Measurements from ENCODE around the gene PDE4D. TPM values are rescaled to one million over a fixed set of nuclear protein-coding genes. Genes with fewer than 3 reads are reported as not detected.

PDE4D gene
- total RNA-seq, 1 experiment from 2014 or later, result 2.1 TPM

GRCh38 chr5:59544573-59544972 lies 349.0 kb downstream of the PDE4D start:
- no CpG with 5 or more reads among the region's 2 CpGs for WGBS (ENCODE audit: extremely low coverage, insufficient read length, low lambda C conversion rate)
- H2AFZ ChIP-seq (ENCODE audit: low read length), result no peak overlapping the region
- no peak overlapping the region for H3K18ac ChIP-seq (ENCODE audit: insufficient read length, low read depth, low read length)
- no peak overlapping the region for H2BK15ac ChIP-seq (ENCODE audit: low read depth, low read length)
- H3K9me3 Mint-ChIP-seq, result no peaks in the 10 kb centered on the region
- H3K4me2 ChIP-seq (ENCODE audit: insufficient read depth, insufficient read length, low read length), result no peak overlapping the region
- no peak overlapping the region for H3K4me3 Mint-ChIP-seq
- no peaks in the 10 kb centered on the region for H3K27me3 Mint-ChIP-seq (ENCODE audit: low read depth)
- no peaks in the 10 kb centered on the region for H3K79me1 ChIP-seq (ENCODE audit: insufficient read depth, low read depth, low read length, poor library complexity, severe bottlenecking)
- TF ChIP-seq CTCF (conservative IDR thresholded peaks at IDR 0.05), result no peak
- H3K23ac ChIP-seq (ENCODE audit: insufficient read length, low read depth, low read length), result no peak overlapping the region
- no peaks in the 10 kb centered on the region for H3K9me3 ChIP-seq (ENCODE audit: control insufficient read depth, low read depth, low read length)
- no peak overlapping the region for H2BK12ac ChIP-seq (ENCODE audit: insufficient read length, low read depth, low read length)
- H2BK120ac ChIP-seq (ENCODE audit: low read depth, low read length, poor library complexity, severe bottlenecking), result no peak overlapping the region
- H3K23me2 ChIP-seq (ENCODE audit: insufficient read length, low read depth, low read length, poor library complexity, severe bottlenecking), result no peaks in the 10 kb centered on the region
- no peak overlapping the region for H3K56ac ChIP-seq (ENCODE audit: insufficient read length, low read depth, low read length)
- no peaks in the 10 kb centered on the region for H4K20me1 ChIP-seq (ENCODE audit: control insufficient read depth, insufficient read depth, insufficient read length)
- no peak overlapping the region for H3K14ac ChIP-seq (ENCODE audit: insufficient read depth, low read length)
- no peak overlapping the region for H3K9ac ChIP-seq (ENCODE audit: extremely low read depth, insufficient read length, low read length)
- H2AK5ac ChIP-seq (ENCODE audit: insufficient read length, low read length), result no peak overlapping the region
- no peak overlapping the region for H3K27ac Mint-ChIP-seq
- H3K36me3 Mint-ChIP-seq (ENCODE audit: insufficient read depth in 1 of 3, low read depth in 3 of 3), result no peaks in the 10 kb centered on the region
- no peak overlapping the region for H4K91ac ChIP-seq (ENCODE audit: insufficient read length, low read depth, low read length)
- H3T11ph ChIP-seq (ENCODE audit: low read length), result no peak overlapping the region
- no peak overlapping the region for H3K27ac ChIP-seq (ENCODE audit: insufficient read length, low read depth, low read length)
- no peak overlapping the region for H2BK5ac ChIP-seq (ENCODE audit: insufficient read length, low read length)
- no peak for DNase-seq
- no peak overlapping the region for H4K5ac ChIP-seq (ENCODE audit: insufficient read length, low read depth, low read length)
- peaks cover 11 to 20% of the 10 kb centered on the region in 2 experiments for H3K4me1 Mint-ChIP-seq
- no peak overlapping the region for H4K8ac ChIP-seq (replicated peaks; ENCODE audit: insufficient read length, low read depth, low read length)
- peaks cover 4% of the 10 kb centered on the region; the same call in 1 of the 2 replicates for H3K4me1 ChIP-seq (ENCODE audit: insufficient read depth, low read length)
- no peak overlapping the region for H3K4ac ChIP-seq (ENCODE audit: low read depth, low read length)
- no peaks in the 10 kb centered on the region for H3K27me3 ChIP-seq (ENCODE audit: insufficient read depth, low read length)
- no peaks in the 10 kb centered on the region for H3K79me2 ChIP-seq (ENCODE audit: insufficient read depth, low read length)
- no peak overlapping the region for H2BK20ac ChIP-seq (ENCODE audit: low read depth, low read length, poor library complexity, severe bottlenecking)
